Measurements from ENCODE around the gene DACH1. TPM values are rescaled to one million over a fixed set of nuclear protein-coding genes. Genes with fewer than 3 reads are reported as not detected.

Gene DACH1
- total RNA-seq, 4 donors from 2014 or later: 1.5 to 55.1 (median 4.7) TPM

DNA sequence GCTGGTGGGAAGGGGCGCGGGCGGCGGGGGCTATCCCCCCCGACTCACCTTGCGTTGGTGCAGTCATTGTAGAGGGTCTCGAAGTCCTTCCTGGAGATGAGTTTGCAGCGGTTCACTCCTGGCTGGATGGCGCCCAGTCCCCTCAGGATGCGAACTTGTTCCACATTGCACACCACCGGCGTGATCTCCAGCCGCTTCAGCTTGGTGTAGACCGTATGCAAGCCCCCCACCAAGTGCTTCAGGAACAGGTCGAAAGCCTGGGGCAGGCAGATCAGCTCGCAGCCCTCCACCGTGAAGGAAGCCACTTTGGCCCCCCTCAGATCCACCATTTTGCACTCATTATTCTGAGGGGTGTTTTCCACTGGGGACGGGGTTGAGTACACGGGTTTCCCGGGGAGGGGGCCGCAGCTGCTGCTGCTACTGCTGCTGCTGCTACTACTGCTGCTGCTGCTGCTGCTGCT is 1.1 kb downstream of the DACH1 start:
- H3K4me3 ChIP-seq: peak overlapping the region; percentile 45 to 48
- H3K4me1 ChIP-seq: no peaks in the 10 kb centered on the region
- no peaks in the 10 kb centered on the region for H3K9me3 ChIP-seq
- peaks cover 0 to 8% of the 10 kb centered on the region in 2 donors for H3K27me3 ChIP-seq
- no peaks in the 10 kb centered on the region for H3K36me3 ChIP-seq
- DNase-seq: peak; percentile 12 to 14
- intact Hi-C loops (cut with DNase I; ENCODE audit: low total_unique reads): no loop called here
- no peak for TF ChIP-seq POLR2A (IDR thresholded peaks at IDR 0.05)
- no peak for TF ChIP-seq CTCF (IDR thresholded peaks at IDR 0.05)
- peak overlapping the region; percentile 66 to 79 for H3K27ac ChIP-seq

- TF ChIP-seq POLR2A (IDR thresholded peaks at IDR 0.05): no peak
- no peak for TF ChIP-seq CTCF (IDR thresholded peaks at IDR 0.05)
- Histone ChIP-seq H3K36me3 (no peaks in the 10 kb centered on the region), H3K9me3 (no peaks in the 10 kb centered on the region), H3K27ac (peak overlapping the region; percentile 66 to 79), H3K27me3 (peaks cover 0 to 8% of the 10 kb centered on the region in 2 donors), H3K4me1 (no peaks in the 10 kb centered on the region), H3K4me3 (peak overlapping the region; percentile 45 to 48)
- peak; percentile 14 to 18 for DNase-seq
- intact Hi-C loops (cut with DNase I; ENCODE audit: low total_unique reads): no loop called here
Measured at GRCh38 chr13:71864986-71865873, 1.8 kb downstream of the DACH1 start.

DNA sequence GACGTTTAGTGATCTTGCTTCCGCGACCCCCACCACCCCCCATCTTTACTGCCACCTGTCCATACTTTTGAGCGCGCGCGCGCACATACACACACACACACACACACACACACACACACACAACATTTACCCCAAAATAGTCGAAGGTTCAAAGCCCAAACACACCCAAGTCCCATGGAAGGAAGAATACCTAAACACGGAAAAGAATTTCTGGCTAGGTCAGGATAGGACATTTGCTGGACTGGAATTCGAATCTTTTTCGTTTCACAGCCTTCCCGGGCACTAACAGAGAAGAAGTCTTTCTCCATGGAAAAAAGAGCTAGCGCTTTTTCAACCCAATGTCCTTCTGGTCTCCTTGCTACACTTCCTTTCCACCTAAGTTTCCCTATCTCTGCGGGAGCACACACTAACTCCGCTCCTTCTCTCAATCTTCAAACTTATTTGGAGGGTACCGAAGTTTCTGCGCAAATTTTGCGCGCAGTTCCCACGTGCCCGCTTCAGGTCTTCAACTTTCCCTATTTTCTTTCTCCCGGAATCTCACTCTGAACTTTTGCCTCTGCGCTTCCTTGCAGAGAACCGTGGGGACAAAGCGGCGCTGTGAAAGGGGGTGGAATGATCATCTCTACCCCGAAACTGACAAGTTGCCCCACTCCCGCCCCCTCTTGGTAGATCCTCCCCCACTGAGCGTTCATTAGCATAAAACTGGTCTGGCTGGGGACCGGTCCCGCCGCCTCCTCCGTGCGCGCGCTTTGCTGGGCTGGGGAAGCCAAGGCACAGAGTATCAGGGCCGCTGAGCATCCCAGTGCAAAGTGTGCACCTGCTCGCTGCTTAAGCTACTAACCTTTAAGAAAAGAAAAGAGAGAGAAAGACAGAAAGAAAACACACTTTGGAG is 2.7 kb downstream of the DACH1 start:
- DNase-seq: peak; percentile 49 to 54
- peak overlapping the region; percentile 45 to 48 for H3K4me3 ChIP-seq
- TF ChIP-seq CTCF (IDR thresholded peaks at IDR 0.05) (no peak), POLR2A (IDR thresholded peaks at IDR 0.05) (peak in 1 of 2 donors; percentile 43)
- H3K27ac ChIP-seq: peak overlapping the region; percentile 66 to 79
- no peaks in the 10 kb centered on the region for H3K4me1 ChIP-seq
- peaks cover 0 to 8% of the 10 kb centered on the region in 2 donors for H3K27me3 ChIP-seq
- H3K9me3 ChIP-seq: no peaks in the 10 kb centered on the region
- no peaks in the 10 kb centered on the region for H3K36me3 ChIP-seq
- intact Hi-C loops (cut with DNase I; ENCODE audit: low total_unique reads): no loop called here

DNA sequence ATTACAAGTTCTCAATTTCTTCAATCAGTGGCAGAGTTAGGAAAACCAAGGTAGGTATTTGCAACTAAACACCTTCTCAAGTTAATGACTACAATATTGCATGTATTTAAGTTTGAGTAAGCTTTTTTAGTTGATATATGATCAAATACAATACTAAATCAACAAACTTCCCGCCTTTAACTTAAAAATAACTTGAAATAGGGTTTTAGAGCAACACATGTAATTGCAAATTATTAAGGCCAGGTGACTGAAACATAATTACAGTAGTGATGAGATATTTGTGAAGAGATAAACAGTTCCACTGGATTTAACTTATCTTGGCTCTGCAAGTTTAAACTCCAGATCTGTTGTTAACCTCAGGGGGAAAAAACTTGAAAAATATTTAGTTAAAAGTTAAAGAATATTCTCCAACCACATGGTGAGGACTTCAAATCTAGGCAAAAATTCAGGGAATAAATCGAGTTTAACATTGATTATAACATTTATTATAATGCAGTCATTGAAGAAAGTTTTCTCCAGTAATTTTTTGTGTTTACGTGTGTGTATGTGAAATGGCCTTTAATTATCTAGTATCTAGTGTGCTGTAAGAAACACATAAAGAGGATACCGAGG is 3.6 kb downstream of the DACH1 start:
- Histone ChIP-seq H3K4me1 (no peaks in the 10 kb centered on the region), H3K36me3 (no peaks in the 10 kb centered on the region), H3K27ac (peak overlapping the region in 1 of 2 donors; percentile 79), H3K9me3 (no peaks in the 10 kb centered on the region), H3K4me3 (no peak overlapping the region), H3K27me3 (peaks cover 0 to 4% of the 10 kb centered on the region in 2 donors)
- intact Hi-C loops (cut with DNase I; ENCODE audit: low total_unique reads): no loop called here
- TF ChIP-seq POLR2A (IDR thresholded peaks at IDR 0.05) (no peak), CTCF (IDR thresholded peaks at IDR 0.05) (no peak)
- DNase-seq: no peak

Measured in uterus (tissue), 4 donors.